NOMO-1 (cell line): Measurements from ENCODE around the gene CXCL5.
A peak's percentile ranks its signal among the peaks of the same experiment; 100 is the strongest.
"Not testable (repeated sequence)": the region's sequence is repeated elsewhere in the genome, so short reads cannot be mapped to it uniquely, and the experiment has no call there.

Source experiments
- DNase-seq, 2 experiments: peaks; one replicate each; lab custom pipeline; 2025; ENCODE audit not compliant: unreplicated experiment in 2 of 2; lab: John Stamatoyannopoulos, UW

CXCL5 gene

DNA sequence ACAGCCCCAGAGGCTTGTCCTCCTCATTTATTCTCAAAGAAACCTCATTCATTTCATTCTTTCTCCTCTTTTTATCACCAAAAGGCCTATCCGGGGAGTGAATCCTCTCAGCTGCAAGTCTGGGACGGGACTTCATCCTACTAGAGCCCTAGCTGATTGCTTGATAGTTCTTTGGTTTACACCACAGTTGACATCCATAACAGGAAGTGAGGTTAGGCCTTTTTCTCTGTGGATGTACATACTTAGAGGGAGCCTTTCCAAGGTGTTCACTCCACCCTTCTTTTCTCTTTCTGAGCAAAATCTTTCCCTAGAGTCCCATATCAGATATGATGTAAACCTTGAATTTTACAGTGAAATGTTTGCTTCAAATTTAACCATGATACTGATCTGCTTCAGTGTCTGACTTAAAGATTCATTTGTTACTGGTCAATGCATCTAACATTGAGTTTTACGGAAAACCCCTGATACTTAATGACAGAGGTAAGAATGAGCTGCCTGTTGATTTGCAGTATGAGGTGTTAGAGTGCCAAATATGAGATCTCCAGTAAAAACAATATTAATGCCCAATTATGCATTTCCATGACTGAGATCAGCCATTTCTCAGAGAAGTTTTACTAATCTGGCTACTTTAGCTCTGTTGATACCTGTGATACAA, 16.8 kb upstream of the CXCL5 start:
- DNase-seq: no peak

DNA sequence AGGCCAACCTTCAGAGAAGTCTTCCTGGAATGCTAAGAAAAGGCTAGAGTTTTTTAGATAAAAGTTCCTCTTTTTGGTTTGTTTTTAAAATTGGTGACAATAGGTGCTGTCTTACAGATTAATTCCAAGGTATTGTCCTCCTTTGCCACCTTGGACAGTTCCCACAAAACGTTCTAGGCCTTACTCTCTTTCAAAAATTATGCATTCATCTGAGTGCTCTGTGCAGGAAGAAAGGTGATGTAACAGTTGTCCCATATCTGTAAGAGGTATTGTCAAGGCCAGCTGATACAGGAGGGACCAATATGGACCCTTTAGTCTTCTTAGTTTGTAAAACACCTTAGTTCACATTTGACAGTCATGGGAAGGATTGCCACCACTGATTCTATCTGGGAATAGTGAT, 15.9 kb upstream of the CXCL5 start:
- DNase-seq: no peak

DNA sequence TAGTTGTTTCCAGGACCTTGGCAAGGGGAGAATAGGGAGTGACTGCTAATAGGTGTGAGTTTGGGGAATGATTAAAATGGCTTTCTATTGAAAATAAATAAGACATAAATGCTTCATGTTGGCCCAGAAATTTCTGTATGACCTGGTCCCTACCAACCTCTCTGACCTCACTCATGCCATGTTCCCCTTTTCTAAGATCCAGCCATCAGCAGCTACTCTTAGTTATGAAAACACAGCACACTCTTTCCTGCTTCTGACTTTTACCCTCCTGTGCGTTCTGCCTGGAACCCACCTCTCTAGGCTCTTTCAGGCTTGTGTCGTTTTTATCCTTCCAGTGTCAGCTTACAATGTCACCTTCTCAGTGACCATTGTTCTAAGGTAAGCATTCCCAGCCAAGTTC, 14.8 kb upstream of the CXCL5 start:
- no peak for DNase-seq

DNA sequence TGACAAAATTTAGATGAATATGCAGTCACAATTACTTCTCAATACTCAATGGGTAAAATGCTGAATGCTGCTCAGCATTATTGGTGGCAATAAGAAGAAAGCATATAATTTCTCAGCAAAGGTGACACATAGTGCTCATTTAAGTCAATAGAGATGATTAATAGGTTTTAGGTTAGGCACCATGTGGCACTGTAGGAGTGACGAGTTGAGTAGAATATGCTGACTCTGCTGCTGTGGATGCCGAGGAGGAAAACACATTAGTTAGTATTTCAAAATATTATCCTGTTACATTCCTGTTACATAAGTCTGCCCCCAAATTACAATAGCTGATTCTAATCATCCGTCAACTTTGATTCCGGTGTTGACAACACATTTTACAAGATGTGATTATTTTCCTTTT, 13.7 kb upstream of the CXCL5 start:
- DNase-seq: no peak

DNA sequence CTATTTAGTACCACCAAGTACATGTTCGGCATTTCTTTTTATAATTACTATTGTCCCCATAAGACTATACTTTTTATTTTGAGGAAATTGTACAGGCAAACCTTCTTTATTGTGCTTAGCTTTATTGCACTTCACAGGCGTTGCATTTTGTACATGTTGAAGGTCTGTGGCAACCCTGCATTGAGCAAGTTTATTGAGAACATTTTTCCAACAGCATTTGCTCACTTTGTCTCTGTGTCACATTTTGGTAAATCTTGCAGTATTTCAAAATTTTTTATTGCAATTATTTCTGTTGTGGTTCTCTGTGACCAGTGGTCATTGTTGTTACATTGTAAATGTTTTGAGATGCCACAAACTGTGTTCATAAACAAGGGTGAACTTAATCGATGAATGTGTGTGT, 10.8 kb upstream of the CXCL5 start:
- DNase-seq: no peak

DNA sequence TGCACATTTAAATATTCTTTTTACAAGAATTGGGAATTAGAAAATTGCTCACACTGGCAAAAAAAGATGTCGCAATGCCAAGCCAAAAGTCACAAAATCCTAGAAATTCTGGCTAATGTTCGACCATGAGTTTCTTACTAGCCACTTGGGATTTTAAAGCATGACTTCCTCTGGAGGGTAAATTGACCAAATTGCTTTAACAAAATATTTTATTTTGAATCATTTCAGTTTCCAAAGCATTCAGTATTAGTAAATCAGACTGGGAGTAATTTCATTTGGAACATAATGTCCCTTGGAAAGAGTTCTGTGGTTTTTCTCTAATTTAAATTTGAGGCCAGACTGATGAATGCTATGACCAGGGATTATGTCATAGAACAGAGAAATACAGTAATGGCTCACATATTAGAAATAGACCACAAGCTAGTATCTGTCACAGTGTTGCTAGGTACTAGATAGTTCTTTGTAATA, 7.6 kb upstream of the CXCL5 start:
- no peak for DNase-seq

DNA sequence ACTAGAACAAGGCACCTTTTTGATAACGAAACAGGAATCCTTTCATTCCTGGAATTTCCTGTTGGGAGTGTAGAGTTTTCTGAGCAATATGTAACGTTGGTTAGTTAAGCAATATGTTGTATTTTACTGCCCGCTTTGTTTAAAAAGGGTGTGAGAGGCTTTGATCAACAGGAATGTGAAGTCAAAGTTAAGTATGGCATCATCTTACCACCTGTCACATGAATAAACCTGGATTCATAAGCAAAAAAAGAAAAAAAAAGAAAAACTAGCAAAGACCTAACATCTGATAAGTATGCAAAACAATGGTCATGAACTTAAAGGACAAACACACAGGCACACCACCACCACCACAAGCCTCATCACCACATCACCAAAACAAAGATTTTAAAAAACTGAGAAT, 7.1 kb upstream of the CXCL5 start:
- no peak for DNase-seq

DNA sequence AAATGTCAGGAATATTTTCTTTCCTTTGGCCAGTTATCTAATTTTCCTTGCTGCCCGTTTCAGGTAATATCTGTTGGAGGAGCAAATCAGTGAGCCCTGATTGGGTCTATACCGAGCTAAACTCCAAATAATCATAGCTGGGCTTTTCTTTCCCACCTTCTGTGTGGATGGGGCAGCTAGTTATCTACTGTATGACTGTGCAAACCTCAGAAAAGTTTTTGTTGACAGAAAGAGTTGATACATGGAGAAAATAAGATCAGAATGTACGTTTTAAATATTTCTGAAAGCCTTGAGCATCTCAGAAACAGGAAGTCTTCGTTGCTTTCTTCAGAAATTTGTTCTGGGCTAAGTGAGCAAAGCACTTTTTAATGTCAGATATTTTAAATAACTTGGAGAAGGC, 6.2 kb upstream of the CXCL5 start:
- no peak for DNase-seq

DNA sequence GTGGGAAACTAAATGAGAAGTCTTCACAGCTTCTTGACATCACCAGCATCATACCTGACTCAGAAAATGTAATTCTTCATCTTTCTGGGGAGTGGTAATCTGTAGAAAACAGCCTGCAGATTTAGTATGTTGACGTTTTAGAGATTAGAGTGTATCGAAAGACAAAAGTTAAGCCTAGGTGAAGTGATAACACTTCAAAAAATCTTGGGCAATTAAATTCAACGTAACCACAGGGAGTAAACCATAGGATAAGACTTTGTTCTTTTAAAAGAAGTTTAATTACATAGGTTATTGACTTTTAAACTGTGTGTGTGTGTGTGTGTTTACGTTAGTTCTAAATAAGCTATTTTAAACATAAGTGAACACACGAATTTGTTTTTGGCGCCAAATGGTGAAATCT, 1.8 kb upstream of the CXCL5 start:
- no peak for DNase-seq

DNA sequence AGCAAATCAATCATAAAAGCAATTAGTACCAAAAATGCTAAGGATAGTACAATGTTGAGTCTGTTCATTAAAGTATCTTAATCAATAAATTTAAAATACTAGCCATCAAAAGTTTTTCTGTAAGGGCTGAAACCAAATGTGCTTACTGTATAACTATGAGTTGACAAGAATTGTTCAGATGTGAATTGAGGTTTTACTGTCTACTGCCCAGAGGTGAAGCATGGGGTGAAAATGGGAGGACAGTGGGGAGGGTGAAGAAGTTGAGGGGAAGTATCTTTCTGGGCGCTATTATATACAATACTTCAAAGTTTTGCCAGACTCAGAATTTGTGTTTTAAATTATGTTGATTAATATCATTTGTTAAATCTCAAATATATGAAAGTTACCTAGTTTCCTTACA, 6.4 kb downstream of the CXCL5 start:
- DNase-seq: no peak

DNA sequence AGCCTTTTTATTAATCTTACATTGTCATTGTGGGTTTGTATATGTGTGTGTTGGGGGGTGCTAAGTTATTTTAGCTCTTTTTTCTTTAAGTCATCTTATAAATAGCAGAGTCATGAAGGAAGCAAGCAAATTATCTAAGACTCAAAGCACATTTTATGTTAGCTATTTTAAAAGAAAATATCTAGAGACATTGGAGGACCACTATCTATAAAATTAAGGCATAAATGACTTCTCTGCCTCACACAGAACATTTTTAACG, 6.8 kb downstream of the CXCL5 start:
- DNase-seq: no peak

DNA sequence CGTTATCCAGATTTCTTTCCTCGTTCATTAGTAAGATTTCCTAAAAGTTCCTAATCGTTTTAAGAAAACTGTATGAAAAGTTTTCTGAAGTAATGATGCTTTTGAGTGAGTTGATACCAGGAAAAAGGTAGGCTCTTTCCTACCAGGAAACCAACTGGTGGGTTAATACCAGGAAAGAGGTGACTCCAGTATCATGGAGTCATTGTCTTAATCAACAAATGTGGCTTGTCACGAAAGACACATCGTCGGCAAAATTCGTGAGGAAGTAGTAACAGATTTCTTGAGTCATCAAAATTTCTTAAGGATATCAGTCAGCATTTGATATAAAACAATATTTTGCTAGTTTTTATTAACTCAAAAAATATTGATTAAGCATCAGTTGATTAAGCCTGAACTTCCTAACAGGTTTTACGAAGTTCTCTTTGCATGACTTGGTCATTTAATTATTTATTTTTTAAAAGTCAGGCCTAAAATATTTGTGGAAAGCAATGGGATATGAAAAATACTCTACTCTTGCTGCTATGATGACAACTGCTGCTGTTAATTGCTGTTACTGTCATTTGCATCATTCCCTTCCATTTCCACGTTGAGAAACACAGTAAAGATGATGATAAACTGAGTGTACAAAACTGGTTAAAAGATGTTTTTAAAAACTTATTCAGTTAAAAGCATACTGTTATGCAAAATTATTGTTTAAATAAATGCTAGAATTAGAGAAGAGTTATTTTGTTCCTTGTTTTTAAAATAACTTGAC, 7.3 kb downstream of the CXCL5 start:
- DNase-seq: no peak

DNA sequence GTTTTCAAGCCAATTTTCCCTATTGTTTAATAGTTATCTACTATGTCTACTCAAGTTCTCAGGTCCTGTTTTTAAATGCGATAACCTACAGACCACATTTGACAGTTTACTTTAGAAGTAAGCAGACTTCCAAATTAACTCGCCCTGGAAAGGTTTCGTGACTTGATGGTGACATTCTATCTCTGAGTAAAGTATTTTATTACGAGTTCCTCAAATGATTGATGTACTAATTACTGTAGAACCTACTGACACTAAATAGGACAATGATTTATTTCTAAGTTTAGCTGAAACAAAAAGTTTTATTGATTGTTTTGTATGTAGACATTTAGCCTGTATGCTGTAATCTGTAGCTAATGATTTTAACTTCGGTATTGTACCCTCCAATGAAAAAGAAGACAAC, 8.5 kb downstream of the CXCL5 start:
- no peak for DNase-seq

DNA sequence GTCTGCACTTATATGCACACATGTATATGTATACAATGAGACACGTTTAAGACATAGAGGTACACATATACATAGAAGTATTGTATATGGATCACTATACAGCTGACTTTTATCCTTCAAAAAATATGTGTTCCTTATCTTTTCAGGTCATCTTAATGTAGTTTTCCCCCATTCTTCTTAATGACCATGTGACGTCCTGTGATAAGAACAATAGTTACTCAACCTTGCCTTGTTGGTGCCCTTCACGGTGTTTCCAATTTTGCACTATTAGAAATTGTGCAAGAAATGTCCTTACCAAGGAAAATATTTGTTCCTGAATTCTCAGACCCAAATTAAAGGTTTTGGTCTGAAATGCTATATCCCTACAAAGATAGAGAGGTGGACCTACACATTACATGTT, 9.4 kb downstream of the CXCL5 start:
- no peak for DNase-seq

DNA sequence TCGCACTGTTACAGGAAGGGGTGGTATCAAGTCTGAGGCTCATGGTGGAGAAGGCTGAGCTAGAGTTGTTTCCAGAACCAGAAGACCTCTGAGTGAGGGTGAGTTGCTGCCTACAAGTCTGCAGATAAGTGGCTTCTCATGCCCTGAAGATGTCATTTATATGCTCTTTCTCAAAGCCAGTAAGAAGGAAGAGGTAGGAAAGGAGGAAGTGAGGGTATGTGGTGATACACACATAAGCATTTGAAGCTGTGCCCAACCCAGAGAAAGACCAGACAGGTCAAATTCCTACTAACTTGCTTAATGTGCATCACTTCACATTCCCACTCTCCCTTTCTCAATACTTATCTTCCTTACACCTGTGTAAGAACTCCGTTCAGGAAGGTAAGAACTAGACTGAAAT, 10.4 kb downstream of the CXCL5 start, which contains the start of gene PPBP:
Gene PPBP (minus strand): TSS at position 130 of the 400 bp plus-strand sequence. CDS start 87 bp downstream, at position 43.
- DNase-seq: peak in 1 of 2 experiments; percentile 3

DNA sequence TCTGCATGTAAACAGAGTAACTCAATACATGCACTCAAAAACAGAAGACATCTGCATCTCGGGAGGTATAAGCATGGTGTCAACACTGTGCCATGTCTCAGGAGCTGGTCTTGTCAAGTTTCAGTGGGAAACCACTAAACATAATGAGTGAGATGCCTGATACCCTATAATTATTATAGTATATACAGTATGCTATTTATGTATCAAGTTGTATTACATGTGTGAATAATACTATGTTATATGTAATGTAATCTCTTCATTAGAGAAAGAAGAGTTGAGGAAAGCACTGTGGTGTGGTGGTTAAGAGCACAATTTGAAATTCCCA, 13.0 kb downstream of the CXCL5 start:
- DNase-seq: no peak

DNA sequence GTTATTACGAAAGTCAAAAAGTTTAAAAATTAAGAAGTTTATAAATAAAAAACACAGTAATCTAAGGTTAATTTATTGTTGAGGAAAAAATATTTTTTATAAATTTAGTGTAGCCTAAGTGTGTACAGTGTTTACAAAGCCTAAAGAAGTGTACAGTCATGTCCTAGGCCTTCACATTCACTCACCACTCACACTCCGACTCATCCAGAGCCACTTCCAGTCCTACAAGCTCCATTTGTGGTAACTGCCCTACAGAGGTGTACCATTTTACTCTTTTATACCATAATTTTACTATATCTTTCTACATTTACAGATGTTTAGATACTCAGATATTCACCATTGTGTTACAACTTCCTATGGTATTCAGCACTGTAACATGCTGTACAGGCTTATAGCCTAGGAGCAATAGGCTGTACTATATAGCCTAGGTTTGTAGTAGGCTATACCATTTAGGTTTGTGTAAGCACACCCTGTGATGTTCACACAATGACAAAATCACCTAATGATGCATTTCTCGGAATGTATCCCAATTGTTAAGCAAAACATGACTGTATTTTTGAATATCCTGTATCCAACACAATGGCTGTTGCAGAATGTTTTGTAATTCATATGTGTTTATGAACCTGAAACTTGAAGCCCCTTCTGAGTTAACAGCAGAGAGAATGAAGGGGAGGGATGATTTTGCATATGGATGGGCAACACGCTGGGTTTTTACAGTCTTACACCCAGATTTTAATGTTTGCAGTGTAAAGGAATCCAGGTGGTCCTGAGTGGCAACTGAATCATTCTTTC, 13.5 kb downstream of the CXCL5 start:
- DNase-seq: no peak

DNA sequence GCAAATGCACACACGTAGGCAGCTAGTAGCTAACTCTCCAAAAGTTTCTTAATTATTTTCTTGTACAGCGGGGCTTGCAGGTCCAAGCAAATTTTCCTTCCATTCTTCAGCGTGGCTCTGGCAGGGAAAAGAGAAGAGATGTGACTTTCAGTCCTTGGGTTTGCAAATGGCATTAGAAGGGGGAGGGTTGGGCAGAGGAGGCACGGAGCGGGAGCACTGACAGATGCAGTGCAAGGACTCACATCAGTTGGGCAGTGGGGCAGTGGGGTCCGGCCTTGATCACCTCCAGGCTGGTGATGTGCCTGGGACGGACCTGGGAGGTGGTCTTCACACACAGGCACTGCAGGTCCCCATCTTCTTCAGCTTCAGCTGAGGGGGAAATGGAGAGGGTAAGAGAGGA, 17.3 kb downstream of the CXCL5 start:
- not testable (repeated sequence) for DNase-seq

DNA sequence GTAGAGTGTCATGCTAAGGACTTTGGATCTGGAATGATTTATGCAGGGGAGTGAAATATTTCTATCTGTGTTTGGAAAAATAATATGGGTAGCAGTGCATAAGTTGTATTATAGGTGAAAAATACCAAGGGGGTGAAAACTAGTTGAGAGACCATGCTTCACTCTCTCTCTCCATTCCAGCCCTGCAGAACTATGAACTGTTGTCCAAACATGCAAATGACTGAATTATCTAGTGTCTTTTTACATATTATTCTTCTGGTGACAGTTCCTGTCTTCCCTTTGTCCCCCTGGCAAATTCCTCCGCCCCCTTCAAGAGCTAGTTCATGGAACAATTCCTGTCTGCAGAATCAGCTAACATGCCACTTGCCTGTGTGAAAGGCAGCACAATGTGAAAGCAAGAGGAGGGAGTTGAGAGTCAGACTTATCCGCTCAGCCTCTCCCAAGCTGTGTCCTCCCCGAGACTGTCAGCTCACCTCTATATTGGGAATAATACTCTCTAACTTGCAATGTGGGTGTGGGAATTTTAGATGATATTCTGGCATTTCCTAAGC, 19.0 kb downstream of the CXCL5 start:
- DNase-seq: no peak

DNA sequence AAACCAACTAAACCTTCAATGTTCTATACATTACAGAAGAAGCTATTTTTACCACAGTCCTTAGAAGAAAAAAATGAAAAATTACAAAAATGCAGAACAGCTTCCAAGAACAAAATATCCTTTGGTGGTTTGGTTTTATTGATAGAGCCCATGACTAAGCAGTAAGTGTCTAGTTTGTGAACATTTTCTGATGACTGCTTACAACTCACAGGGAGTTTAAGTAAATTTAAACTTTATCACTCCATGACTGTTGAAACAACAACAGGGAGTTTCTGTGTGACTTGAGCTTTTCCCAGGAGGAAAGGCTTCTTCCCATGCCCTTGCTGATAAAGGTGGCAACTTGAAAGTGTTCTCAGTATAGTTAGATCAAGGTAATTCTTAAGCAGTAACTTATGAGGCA, 19.6 kb downstream of the CXCL5 start:
- peak in 1 of 2 experiments; percentile 20 for DNase-seq

DNA sequence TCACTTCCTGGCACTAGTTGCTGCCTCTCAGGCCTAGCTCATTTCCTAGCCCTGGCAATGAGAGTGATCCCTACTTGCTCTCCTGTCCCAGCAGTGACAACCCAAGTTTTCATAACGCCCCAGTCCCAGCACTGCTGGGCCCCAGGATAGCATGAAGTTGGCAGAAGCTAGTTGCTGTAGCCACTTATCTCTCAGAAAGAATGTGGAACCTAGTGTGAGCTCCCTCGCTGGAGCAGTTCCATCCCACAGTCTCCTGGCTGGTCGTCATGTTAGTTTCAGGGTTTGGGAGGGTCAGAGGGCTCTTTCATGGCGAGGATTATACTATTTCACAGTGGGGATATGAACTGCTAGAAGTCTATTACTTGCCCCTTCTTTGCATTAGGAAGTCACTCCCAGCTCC, 21.8 kb downstream of the CXCL5 start:
- DNase-seq: no peak

DNA sequence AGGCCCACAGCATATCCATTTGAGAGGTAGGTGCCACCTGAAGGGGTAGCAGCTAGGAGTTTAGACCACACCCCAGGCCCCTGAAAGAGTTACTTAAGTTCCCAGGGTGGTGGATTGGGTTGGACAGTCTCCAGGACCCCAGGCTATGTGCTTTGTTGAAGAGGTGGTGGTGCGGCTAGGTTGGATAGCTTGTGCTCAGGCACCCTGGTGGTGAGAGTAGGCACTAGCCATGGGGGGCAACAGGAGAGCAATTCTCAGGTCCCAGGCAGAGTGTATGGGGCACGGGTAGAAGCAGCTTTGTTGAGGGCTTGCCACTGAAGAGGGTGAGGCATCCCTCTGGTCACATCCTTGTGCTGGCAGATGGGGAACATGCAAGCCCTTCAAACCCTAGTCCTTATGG, 22.3 kb downstream of the CXCL5 start:
- DNase-seq: no peak
